GM23248 (cell line): ENCODE measurements around the gene SUN5.

ENCODE experiments used
- EZH2 ChIP-seq: fragments of 200-600 bp; sonication (generic); IDR thresholded peaks from 2 replicates; pipeline ENCODE4 v1.6.1; 2018; ENCODE audit warnings: antibody characterized with exemption, mild to moderate bottlenecking; ENCODE audit not compliant: insufficient read depth, poor library complexity, severe bottlenecking
- EZH2phosphoT487 ChIP-seq: fragments of 200-600 bp; sonication (generic); IDR thresholded peaks from 2 replicates; pipeline ENCODE4 v1.6.1; 2018; ENCODE audit warnings: antibody characterized with exemption, moderate library complexity, mild to moderate bottlenecking, low read depth; ENCODE audit not compliant: insufficient read depth

DNA sequence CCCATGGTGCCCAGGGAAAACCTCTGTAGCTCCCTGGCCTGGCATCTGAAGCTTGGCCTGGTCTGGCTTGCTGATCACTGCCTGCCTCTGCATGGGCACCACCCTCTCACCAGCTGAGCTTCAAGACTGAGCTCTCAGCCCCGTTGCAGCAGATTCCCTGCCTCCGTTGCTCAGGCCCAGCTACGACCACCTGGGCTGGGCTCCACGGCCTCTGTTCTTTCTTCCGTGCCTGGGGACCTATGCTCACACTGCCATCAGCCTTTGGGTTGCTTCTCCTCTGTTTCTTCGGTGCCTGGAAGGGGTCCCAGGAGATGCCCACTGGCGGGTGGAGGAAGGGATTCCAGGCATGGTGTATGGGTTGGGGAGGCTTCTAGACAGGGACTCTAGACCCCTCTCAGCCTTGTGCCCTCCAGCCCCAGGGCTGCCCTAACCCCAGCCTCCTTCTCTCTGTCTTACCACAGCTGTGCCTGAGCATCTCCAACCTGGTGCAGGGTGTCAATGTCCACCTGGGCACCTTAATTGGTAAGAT lies 12.4 kb upstream of the SUN5 start:
- TF ChIP-seq EZH2: no peak
- TF ChIP-seq EZH2phosphoT487: no peak
